K562 (cell line): ENCODE results near the gene EFEMP2. TPM values are rescaled to one million over a fixed set of nuclear protein-coding genes. Genes with fewer than 3 reads are reported as not detected.

Experiments used
- CBFB ChIP-seq: sonication (generic); formaldehyde crosslinking; IDR thresholded peaks from 2 replicates; pipeline ENCODE4 v1.4.0; 2020; ENCODE audit warnings: mild to moderate bottlenecking, missing genetic modification reagents
- FOXK2 ChIP-seq, 2 experiments: fragments of 450-650 bp; IDR thresholded peaks in 1 of 2; conservative IDR thresholded peaks in 1 of 2; 2 replicates each; pipeline ENCODE4 v1.6.1; 2016; ENCODE audit warnings: low read depth in 2 of 2, mild to moderate bottlenecking in 1 of 2
- KLF10 ChIP-seq: fragments of 250-450 bp; sonication (Bioruptor Pico); IDR thresholded peaks from 2 replicates; pipeline ENCODE4 v1.6.1; 2021; ENCODE audit warnings: matching md5 sums
- NFE2 ChIP-seq: IDR thresholded peaks from 2 replicates; pipeline ENCODE4 v1.6.1; 2014; ENCODE audit warnings: antibody characterized with exemption, low read depth
- NKRF ChIP-seq: fragments of 450-650 bp; IDR thresholded peaks from 2 replicates; pipeline ENCODE4 v1.6.1; 2016; ENCODE audit warnings: borderline replicate concordance
- NR3C1 ChIP-seq: sonication (generic); formaldehyde crosslinking; IDR thresholded peaks from 2 replicates; pipeline ENCODE4 v1.8.1; 2022; ENCODE audit warnings: missing genetic modification reagents
- SRF ChIP-seq, 2 experiments: fragments of 250-450, 450-650 bp in 1 of 2; sonication (Bioruptor Pico) in 1 of 2; sonication (generic) in 1 of 2; formaldehyde crosslinking; IDR thresholded peaks; 2 replicates each; pipeline versions ENCODE4 v1.5.0 to v1.5.1; 2020 to 2022; ENCODE audit warnings: mild to moderate bottlenecking in 1 of 2, missing genetic modification reagents in 1 of 2
- STAT6 ChIP-seq: sonication (generic); formaldehyde crosslinking; IDR thresholded peaks from 2 replicates; pipeline ENCODE4 v1.8.1; 2023; ENCODE audit warnings: mild to moderate bottlenecking, missing genetic modification reagents
- TCF3 ChIP-seq: sonication (generic); formaldehyde crosslinking; IDR thresholded peaks from 2 replicates; pipeline ENCODE4 v1.4.0; 2020; ENCODE audit warnings: mild to moderate bottlenecking, missing genetic modification reagents
- ZNF146 ChIP-seq: IDR thresholded peaks from one replicate; pipeline ENCODE4 v1.6.1; 2018; ENCODE audit warnings: missing compliant biosample characterization; ENCODE audit not compliant: unreplicated experiment
- ZNF311 ChIP-seq: fragments of 250-450 bp; sonication (Bioruptor Pico); IDR thresholded peaks from 2 replicates; pipeline ENCODE4 v1.4.0; 2020; ENCODE audit warnings: mild to moderate bottlenecking, moderate library complexity
- ZNF318 ChIP-seq, 2 experiments: fragments of 450-650 bp; IDR thresholded peaks; 2 replicates each; pipeline ENCODE4 v1.6.1; 2016; ENCODE audit warnings: mild to moderate bottlenecking in 2 of 2, borderline replicate concordance in 1 of 2, low read depth in 1 of 2, moderate library complexity in 1 of 2
- ZNF561 ChIP-seq: fragments of 450-650 bp; formaldehyde crosslinking; conservative IDR thresholded peaks from 2 replicates; pipeline ENCODE4 v1.4.0; 2020; ENCODE audit warnings: mild to moderate bottlenecking, moderate library complexity
- ZNF583 ChIP-seq: fragments of 250-450 bp; sonication (Bioruptor Pico); IDR thresholded peaks from 2 replicates; pipeline ENCODE4 v1.4.0; 2020
- polyA plus RNA-seq, 8 experiments: library from polyadenylated mRNA; depleted of rRNA in 4 of 8; stranded (reverse) in 5 of 8; unstranded in 3 of 8; fragments of >200 nt; fragmentation: Nextera tagmentation in 2 of 8; fragmentation: Illumina TruSeq in 1 of 8; extraction: Ambion mirVana in 2 of 8; extraction: Trizol in 1 of 8; gene quantifications; 2 replicates each; pipeline versions ENCODE4 v1.2.1 to v1.2.3, GENCODE V29; 2011 to 2014; ENCODE audit warnings: inconsistent platforms in 1 of 8, missing spikeins in 1 of 8
- total RNA-seq, 7 experiments: library from RNA; depleted of rRNA in 6 of 7; stranded (reverse); fragments of >200 nt in 6 of 7; fragmentation: Illumina TruSeq in 2 of 7; extraction: Trizol in 2 of 7; gene quantifications; 2 replicates each; pipeline versions ENCODE4 v1.2.1 to v1.2.3, GENCODE V29; 2011 to 2021; ENCODE audit warnings: low replicate concordance in 1 of 7

EFEMP2 gene
- total and polyA plus RNA-seq, 9 of the 15 experiments (the other 6 are each of a cell fraction or from before 2014, with no cell fraction given), result 0.07 to 2.9 (median 0.69) TPM; not detected in 1

DNA sequence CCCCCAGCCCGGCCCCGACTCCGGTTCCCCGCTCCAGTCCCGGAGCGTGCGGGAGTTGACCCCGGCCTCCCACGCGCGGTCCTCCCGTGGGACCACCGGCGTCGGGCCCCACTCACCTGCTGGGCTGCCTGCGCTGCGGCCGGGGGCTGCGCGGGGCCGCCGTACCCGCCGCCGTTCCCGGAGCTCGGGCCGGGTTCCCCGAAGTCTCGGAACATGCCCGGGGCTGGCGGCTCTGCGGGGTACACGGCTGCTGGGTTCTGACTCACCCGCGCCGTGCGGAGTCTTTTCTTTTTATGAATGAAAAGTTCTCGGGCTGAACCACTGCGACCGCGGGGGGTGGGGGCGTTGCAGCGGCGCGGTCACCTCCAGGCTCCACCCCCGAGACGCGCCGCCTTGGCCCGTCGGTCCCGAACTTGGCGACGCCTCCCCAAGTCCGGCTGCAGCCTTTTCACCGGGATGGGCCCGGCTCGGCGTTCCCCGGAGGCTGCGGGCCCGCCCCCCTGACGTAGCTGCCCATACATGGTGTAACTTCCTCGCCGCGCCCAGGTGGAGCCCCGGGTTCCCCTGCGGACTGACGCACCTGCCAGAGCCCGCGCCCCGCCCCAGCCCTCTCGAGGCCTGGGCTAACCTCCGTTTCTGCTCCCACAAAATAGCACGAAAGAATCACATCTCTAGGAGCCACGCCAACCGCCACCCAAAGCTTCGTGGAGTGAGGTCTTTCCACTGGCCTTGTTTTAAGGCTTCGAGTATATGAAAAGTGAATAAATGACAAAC, 27.7 kb upstream of the EFEMP2 start, which contains the start of gene FOSL1 (continued):
- TF ChIP-seq SRF (CRISPR knock-in tag; IDR thresholded peaks at IDR 0.05) (peak; percentile 96 to 99), TCF3 (CRISPR knock-in tag) (0 out of 2 replicates have a peak, but pooled peaks have one; percentile 16), FOXK2 (conservative IDR thresholded peaks at IDR 0.05 in 1 of 2, IDR thresholded peaks at IDR 0.05 in 1 of 2; ENCODE audit: low read depth in 2 of 2) (peak in 1 of 2 experiments; percentile 98; a peak in 2 of 4 replicates), ZNF311 (no peak), ZNF146 (CRISPR knock-in tag) (no peak), NKRF (peak; percentile 62; the same call in 1 of the 2 replicates), ZNF583 (CRISPR knock-in tag) (no peak), NR3C1 (peak; percentile 57; the same call in 1 of the 2 replicates), CBFB (CRISPR knock-in tag) (no peak), STAT6 (no peak), NFE2 (peak; percentile 7; the same call in 1 of the 2 replicates), KLF10 (CRISPR knock-in tag) (no peak), ZNF318 (IDR thresholded peaks at IDR 0.05; ENCODE audit: borderline replicate concordance in 1 of 2, low read depth in 1 of 2) (0 out of 4 replicates have a peak, but pooled peaks of 1 of the 2 experiments have one; percentile 22), ZNF561 (CRISPR knock-in tag) (no peak)
